ENCODE measurements around the gene CSNK1D. TPM values are rescaled to one million over a fixed set of nuclear protein-coding genes. Genes with fewer than 3 reads are reported as not detected.

CSNK1D gene
- total and polyA plus RNA-seq, 2 donors (not counting 1 experiment from before 2014, with no cell fraction given), result 196 to 241 TPM

- peaks cover 19 to 21% of the 10 kb centered on the region in 2 donors for H3K4me1 ChIP-seq (ENCODE audit: control insufficient read depth in 2 of 2, insufficient read depth in 2 of 2, low read length in 2 of 2)
- no peak for TF ChIP-seq EZH2 (IDR thresholded peaks at IDR 0.05; ENCODE audit: borderline replicate concordance, insufficient read depth, low read depth, low read length, poor library complexity, severe bottlenecking)
- TF ChIP-seq CTCF (IDR thresholded peaks at IDR 0.05), result no peak
- H3K9me3 ChIP-seq (ENCODE audit: control extremely low read depth in 1 of 3, control insufficient read depth in 2 of 3, insufficient read depth in 1 of 3, low read length in 2 of 3), result peaks cover 0 to 23% (median 0%) of the 10 kb centered on the region in 3 donors
- no peak overlapping the region for H2AFZ ChIP-seq (ENCODE audit: insufficient read depth, low read depth, low read length, poor library complexity, severe bottlenecking)
- H3K4me3 Mint-ChIP-seq, result no peak overlapping the region
- H3K79me2 ChIP-seq (ENCODE audit: control insufficient read depth, insufficient read depth, low read length), result no peaks in the 10 kb centered on the region
- no peak overlapping the region for H3K4me3 ChIP-seq (ENCODE audit: control extremely low read depth in 1 of 5, extremely low read depth in 1 of 5, insufficient read depth in 1 of 5, low read depth in 2 of 5, low read length in 4 of 5)
- peaks cover 0 to 20% (median 10%) of the 10 kb centered on the region in 4 experiments for H3K27me3 ChIP-seq (replicated peaks in 1 of 4; ENCODE audit: control extremely low read depth in 1 of 4, control insufficient read depth in 3 of 4, insufficient read depth in 4 of 4, low read length in 3 of 4)
- no peak overlapping the region for H3K27ac Mint-ChIP-seq
- intact Hi-C loops (cut with micrococcal nuclease), result no loop called here
- WGBS (ENCODE audit: insufficient coverage), result 93% methylated on average over 22 of the region's 26 CpGs
- CTCF ChIA-PET, result interaction anchor here (0.6 to 6.7 kb wide), 9 partner anchors 15 to 634 kb away, joined by 3 to 68 read pairs (median 8); no protein-coding TSS in a partner anchor
- H3K9ac ChIP-seq (ENCODE audit: low read length), result no peak overlapping the region
- H3K9me3 Mint-ChIP-seq (ENCODE audit: insufficient read depth), result no peaks in the 10 kb centered on the region
- no peak overlapping the region for H3K4me2 ChIP-seq (replicated peaks; ENCODE audit: low read depth, low read length, poor library complexity, severe bottlenecking)
- no peak overlapping the region for H3K27ac ChIP-seq (ENCODE audit: low read length in 2 of 2)
- DNase-seq, result no peak
- POLR2A ChIA-PET, result interaction anchor here (0.6 to 1.0 kb wide), 2 partner anchors 22 to 114 kb away, joined by 6 to 11 read pairs; no protein-coding TSS in a partner anchor
- no peaks in the 10 kb centered on the region for H3K36me3 ChIP-seq (replicated peaks in 1 of 2; ENCODE audit: control extremely low read depth in 1 of 2, control insufficient read depth in 1 of 2, extremely low read depth in 1 of 2, insufficient read depth in 2 of 2, low read length in 1 of 2)
- peaks cover 11% of the 10 kb centered on the region for H3K4me1 Mint-ChIP-seq
- peaks cover 6% of the 10 kb centered on the region for H3K27me3 Mint-ChIP-seq
- no peaks in the 10 kb centered on the region for H4K20me1 ChIP-seq (ENCODE audit: control insufficient read depth, insufficient read depth, low read length, poor library complexity, severe bottlenecking)
- no peak for ATAC-seq (ENCODE audit: low read depth)
Observed at GRCh38 chr17:82320140-82320840, 46.8 kb upstream of the CSNK1D start.

- no peak overlapping the region for H3K4me3 Mint-ChIP-seq
- 98% methylated on average over 35 of the region's 35 CpGs for WGBS (ENCODE audit: insufficient coverage)
- Histone ChIP-seq H3K9ac (ENCODE audit: low read length) (no peak overlapping the region), H3K27ac (ENCODE audit: low read length in 2 of 2) (no peak overlapping the region), H3K4me1 (ENCODE audit: control insufficient read depth in 2 of 2, insufficient read depth in 2 of 2, low read length in 2 of 2) (peaks cover 24 to 27% of the 10 kb centered on the region in 2 donors), H3K4me3 (ENCODE audit: control extremely low read depth in 1 of 5, extremely low read depth in 1 of 5, insufficient read depth in 1 of 5, low read depth in 2 of 5, low read length in 4 of 5) (no peak overlapping the region), H3K36me3 (replicated peaks in 1 of 2; ENCODE audit: control extremely low read depth in 1 of 2, control insufficient read depth in 1 of 2, extremely low read depth in 1 of 2, insufficient read depth in 2 of 2, low read length in 1 of 2) (no peaks in the 10 kb centered on the region), H3K9me3 (ENCODE audit: control extremely low read depth in 1 of 3, control insufficient read depth in 2 of 3, insufficient read depth in 1 of 3, low read length in 2 of 3) (peaks cover 0 to 28% (median 0%) of the 10 kb centered on the region in 3 donors), H2AFZ (ENCODE audit: insufficient read depth, low read depth, low read length, poor library complexity, severe bottlenecking) (no peak overlapping the region), H4K20me1 (ENCODE audit: control insufficient read depth, insufficient read depth, low read length, poor library complexity, severe bottlenecking) (no peaks in the 10 kb centered on the region), H3K27me3 (replicated peaks in 1 of 4; ENCODE audit: control extremely low read depth in 1 of 4, control insufficient read depth in 3 of 4, insufficient read depth in 4 of 4, low read length in 3 of 4) (peaks cover 0 to 25% (median 10%) of the 10 kb centered on the region in 4 experiments), H3K79me2 (ENCODE audit: control insufficient read depth, insufficient read depth, low read length) (no peaks in the 10 kb centered on the region), H3K4me2 (replicated peaks; ENCODE audit: low read depth, low read length, poor library complexity, severe bottlenecking) (no peak overlapping the region)
- POLR2A ChIA-PET, result no interaction called here
- intact Hi-C loops (cut with micrococcal nuclease), result no loop called here
- ATAC-seq (ENCODE audit: low read depth) (no peak), DNase-seq (no peak)
- peaks cover 13% of the 10 kb centered on the region for H3K4me1 Mint-ChIP-seq
- H3K27ac Mint-ChIP-seq, result no peak overlapping the region
- TF ChIP-seq CTCF (IDR thresholded peaks at IDR 0.05) (no peak), EZH2 (IDR thresholded peaks at IDR 0.05; ENCODE audit: borderline replicate concordance, insufficient read depth, low read depth, low read length, poor library complexity, severe bottlenecking) (no peak)
- CTCF ChIA-PET, result interaction anchor here (4.9 kb wide), 1 partner anchor 19 kb away, joined by 68 read pairs; no protein-coding TSS in a partner anchor
- H3K27me3 Mint-ChIP-seq, result peaks cover 6% of the 10 kb centered on the region
- no peaks in the 10 kb centered on the region for H3K9me3 Mint-ChIP-seq (ENCODE audit: insufficient read depth)
Observed at GRCh38 chr17:82319619-82320062, 46.1 kb upstream of the CSNK1D start.

Data from B cell (primary cell).